Vagina (tissue), 2 donors: ENCODE results near the gene CAP2. TPM values are rescaled to one million over a fixed set of nuclear protein-coding genes. Genes with fewer than 3 reads are reported as not detected.
"Not testable (repeated sequence)": the region's sequence is repeated elsewhere in the genome, so short reads cannot be mapped to it uniquely, and the experiment has no call there.

Source experiments
- DNase-seq, 2 donors: peaks; one replicate each; pipeline ENCODE4 v3.0.0-alpha.2; 2017; ENCODE audit errors: extremely low spot score in 2 of 2
- H3K27ac ChIP-seq: fragments of 200-600 bp; sonication (generic); one replicate; pipeline ENCODE4 v1.5.1; 2019
- H3K27me3 ChIP-seq: fragments of 200-600 bp; sonication (generic); one replicate; pipeline ENCODE4 v1.5.1; 2019
- H3K36me3 ChIP-seq, 2 donors: fragments of 200-600 bp; sonication (generic); one replicate each; pipeline ENCODE4 v1.5.1; 2017 to 2019
- H3K4me1 ChIP-seq: fragments of 200-600 bp; sonication (generic); one replicate; pipeline ENCODE4 v1.5.1; 2019
- H3K4me3 ChIP-seq, 2 donors: fragments of 200-600 bp; sonication (generic); 1 replicate in 1 of 2; 2 replicates in 1 of 2; pipeline ENCODE4 v1.5.1; 2016 to 2019
- H3K9me3 ChIP-seq: fragments of 200-600 bp; sonication (generic); one replicate; pipeline ENCODE4 v1.5.1; 2019
- POLR2A ChIP-seq, 2 donors: fragments of 450-650 bp; IDR thresholded peaks; one replicate each; pipeline ENCODE4 v1.6.1; 2017; ENCODE audit warnings: antibody characterized with exemption in 2 of 2, mild to moderate bottlenecking in 2 of 2, moderate library complexity in 2 of 2
- POLR2AphosphoS5 ChIP-seq, 2 donors: sonication (generic); formaldehyde crosslinking; IDR thresholded peaks; one replicate each; pipeline ENCODE4 v1.9.0; 2017; ENCODE audit warnings: antibody characterized with exemption in 2 of 2, mild to moderate bottlenecking in 2 of 2, low read depth in 1 of 2; ENCODE audit not compliant: insufficient read depth in 1 of 2
- intact Hi-C: fragments of 100-400 bp; cut with DNase I; formaldehyde crosslinking; loops from one replicate; pipeline ENCODE4 v1.15.1; 2023
- total RNA-seq: library from RNA; depleted of rRNA; stranded (reverse); fragments of >200 nt; gene quantifications from one replicate; pipeline ENCODE4 v1.2.3, GENCODE V29; 2016
- TF ChIP-seq, protein P1 (sequence below), 3 experiments: fragments of 450-650 bp in 2 of 3; fragments of 200-600 bp in 1 of 3; sonication (generic) in 1 of 3; IDR thresholded peaks; one replicate each; pipeline ENCODE4 v1.5.1; 2017 to 2019; ENCODE audit warnings: antibody characterized with exemption in 3 of 3, mild to moderate bottlenecking in 2 of 3, moderate library complexity in 2 of 3

Gene CAP2
- total RNA-seq, 1 donor from 2014 or later = 9.6 TPM

DNA sequence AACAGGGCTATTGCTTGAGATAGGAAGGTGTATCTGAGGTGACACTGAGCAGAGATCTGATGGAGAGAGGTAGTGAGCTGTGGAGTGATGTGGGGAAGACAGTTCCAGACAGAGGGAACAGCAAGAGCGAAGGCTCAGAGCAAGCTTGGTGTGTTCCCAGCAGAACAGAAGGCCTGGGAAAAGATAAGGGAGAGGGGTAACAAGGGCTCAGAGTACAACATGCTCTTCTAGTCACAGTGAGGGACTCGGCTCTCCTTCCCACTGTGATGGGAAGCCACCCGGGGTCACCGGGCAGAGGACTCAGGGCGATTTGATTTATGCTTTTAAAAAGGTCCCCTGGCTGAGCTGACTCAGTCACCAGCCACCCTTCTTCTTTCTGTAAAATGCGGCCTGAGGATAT lies 33.7 kb downstream of the CAP2 start:
- TF ChIP-seq POLR2AphosphoS5 (IDR thresholded peaks at IDR 0.05; ENCODE audit: insufficient read depth in 1 of 2, low read depth in 1 of 2) = no peak
- TF ChIP-seq POLR2A (IDR thresholded peaks at IDR 0.05) = no peak
- TF ChIP-seq, protein P1, sequence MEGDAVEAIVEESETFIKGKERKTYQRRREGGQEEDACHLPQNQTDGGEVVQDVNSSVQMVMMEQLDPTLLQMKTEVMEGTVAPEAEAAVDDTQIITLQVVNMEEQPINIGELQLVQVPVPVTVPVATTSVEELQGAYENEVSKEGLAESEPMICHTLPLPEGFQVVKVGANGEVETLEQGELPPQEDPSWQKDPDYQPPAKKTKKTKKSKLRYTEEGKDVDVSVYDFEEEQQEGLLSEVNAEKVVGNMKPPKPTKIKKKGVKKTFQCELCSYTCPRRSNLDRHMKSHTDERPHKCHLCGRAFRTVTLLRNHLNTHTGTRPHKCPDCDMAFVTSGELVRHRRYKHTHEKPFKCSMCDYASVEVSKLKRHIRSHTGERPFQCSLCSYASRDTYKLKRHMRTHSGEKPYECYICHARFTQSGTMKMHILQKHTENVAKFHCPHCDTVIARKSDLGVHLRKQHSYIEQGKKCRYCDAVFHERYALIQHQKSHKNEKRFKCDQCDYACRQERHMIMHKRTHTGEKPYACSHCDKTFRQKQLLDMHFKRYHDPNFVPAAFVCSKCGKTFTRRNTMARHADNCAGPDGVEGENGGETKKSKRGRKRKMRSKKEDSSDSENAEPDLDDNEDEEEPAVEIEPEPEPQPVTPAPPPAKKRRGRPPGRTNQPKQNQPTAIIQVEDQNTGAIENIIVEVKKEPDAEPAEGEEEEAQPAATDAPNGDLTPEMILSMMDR (IDR thresholded peaks at IDR 0.05) = no peak

DNA sequence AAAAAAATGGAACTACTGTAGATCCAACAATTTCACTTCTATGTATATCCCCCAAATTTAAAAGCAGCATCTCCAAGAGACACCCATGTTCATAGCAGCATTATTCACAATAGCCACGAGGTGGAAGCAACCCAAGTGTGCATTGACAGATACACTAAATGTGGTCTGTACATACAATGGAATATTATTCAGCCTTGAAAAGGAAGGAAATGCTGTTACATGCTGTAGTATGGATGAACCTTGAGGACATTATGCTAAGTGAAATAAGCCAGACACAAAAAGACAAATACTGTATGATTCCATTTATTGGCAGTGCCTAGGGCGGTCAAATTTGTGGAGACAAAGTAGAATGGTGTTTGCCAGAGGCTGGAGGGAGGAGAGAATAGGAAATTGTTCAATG lies 34.2 kb downstream of the CAP2 start:
- Histone ChIP-seq H3K4me3 (no peak overlapping the region), H3K36me3 (peaks cover 0 to 3% of the 10 kb centered on the region in 2 donors), H3K27ac (no peak overlapping the region), H3K9me3 (no peaks in the 10 kb centered on the region), H3K27me3 (no peaks in the 10 kb centered on the region), H3K4me1 (no peaks in the 10 kb centered on the region)
- no peak for TF ChIP-seq POLR2AphosphoS5 (IDR thresholded peaks at IDR 0.05; ENCODE audit: insufficient read depth in 1 of 2, low read depth in 1 of 2)
- TF ChIP-seq, protein P1 (IDR thresholded peaks at IDR 0.05) = no peak
- TF ChIP-seq POLR2A (IDR thresholded peaks at IDR 0.05) = no peak
- intact Hi-C loops = no loop called here
- no peak for DNase-seq

More for the DNA sequence above, 33.7 kb downstream of the CAP2 start:
- Histone ChIP-seq H3K9me3 (no peaks in the 10 kb centered on the region), H3K27me3 (no peaks in the 10 kb centered on the region), H3K4me3 (no peak overlapping the region), H3K27ac (no peak overlapping the region), H3K4me1 (no peaks in the 10 kb centered on the region), H3K36me3 (peaks cover 0 to 3% of the 10 kb centered on the region in 2 donors)
- DNase-seq = no peak
- intact Hi-C loops = no loop called here

DNA sequence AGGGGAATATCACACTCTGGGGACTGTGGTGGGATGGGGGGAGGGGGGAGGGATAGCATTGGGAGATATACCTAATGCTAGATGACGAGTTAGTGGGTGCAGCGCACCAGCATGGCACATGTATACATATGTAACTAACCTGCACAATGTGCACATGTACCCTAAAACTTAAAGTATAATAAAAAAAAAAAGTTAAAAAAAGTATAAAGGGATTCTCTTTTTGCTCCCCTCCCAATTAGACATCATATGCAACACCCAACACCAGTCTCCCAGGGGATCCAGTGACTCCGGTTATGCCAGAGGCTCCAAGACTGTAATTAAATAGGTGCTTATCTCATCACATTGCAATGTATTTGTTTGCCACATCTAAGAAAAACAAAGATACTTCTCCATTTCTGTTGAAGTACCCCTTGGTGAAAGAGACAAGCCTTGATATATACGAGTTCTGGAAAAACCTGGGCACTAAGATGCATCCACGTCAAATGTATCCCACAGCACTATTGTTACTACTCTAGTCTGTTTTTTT lies 35.3 kb downstream of the CAP2 start:
- H3K4me3 ChIP-seq, H3K27me3 ChIP-seq, H3K4me1 ChIP-seq, H3K36me3 ChIP-seq, intact Hi-C loops, DNase-seq, H3K9me3 ChIP-seq, H3K27ac ChIP-seq: not testable (repeated sequence)

DNA sequence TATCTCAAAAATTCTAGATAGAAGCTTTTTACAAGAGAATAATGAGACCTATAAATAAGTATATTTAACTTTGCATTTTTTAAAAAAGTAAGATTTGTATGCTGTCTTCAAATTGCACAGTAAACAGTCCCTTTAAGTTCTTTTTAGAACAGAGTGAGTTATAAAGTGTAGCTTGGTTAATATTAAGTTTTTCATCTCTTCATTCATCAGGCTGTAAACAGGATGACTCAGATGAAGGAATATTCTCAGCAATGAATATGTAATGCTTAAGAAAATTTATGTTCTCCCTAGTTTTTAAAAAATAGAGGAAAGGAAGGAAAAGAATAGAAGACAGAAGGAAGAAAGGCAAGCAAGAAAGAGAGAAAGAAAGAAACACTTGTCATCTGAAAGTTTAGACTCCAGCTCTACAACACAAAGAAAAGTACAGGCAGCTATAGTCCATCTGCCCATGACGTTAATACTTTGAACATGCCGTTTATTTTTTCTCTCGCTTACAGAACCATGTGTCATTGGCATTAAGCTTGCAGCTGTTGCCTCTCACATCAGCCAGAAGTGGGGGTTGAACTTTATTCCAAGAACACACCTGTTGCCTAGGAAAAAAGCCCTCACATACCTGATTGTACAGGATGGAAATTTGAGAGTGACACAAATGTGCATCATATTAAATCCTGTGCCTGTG lies 36.1 kb downstream of the CAP2 start:
- no peaks in the 10 kb centered on the region for H3K27me3 ChIP-seq
- H3K4me1 ChIP-seq = no peaks in the 10 kb centered on the region
- no peak overlapping the region for H3K4me3 ChIP-seq
- DNase-seq = no peak
- no peak for TF ChIP-seq POLR2A (IDR thresholded peaks at IDR 0.05)
- intact Hi-C loops = no loop called here
- H3K36me3 ChIP-seq = peaks cover 0 to 3% of the 10 kb centered on the region in 2 donors
- H3K9me3 ChIP-seq = no peaks in the 10 kb centered on the region
- no peak overlapping the region for H3K27ac ChIP-seq

DNA sequence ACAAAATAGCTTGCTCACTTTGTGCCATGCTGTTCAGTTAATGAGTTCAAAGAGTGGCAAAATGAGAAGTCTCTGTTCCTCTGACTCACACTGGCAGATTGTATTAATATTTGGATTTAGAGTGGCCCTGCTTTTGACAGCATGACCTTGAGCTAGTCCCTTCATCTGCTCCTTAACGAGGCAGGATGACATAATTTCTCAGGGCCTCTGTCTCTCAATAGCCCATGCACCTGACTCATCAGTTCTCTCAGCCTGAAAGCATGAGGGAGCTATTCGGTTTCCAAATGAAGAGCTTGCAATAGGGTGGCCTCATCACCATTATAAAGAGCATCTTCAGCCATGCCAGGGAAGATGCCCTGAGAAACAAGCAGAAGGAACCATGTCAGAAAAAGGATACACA lies 38.2 kb downstream of the CAP2 start:
- Histone ChIP-seq H3K36me3 (no peaks in the 10 kb centered on the region), H3K9me3 (no peaks in the 10 kb centered on the region), H3K27me3 (no peaks in the 10 kb centered on the region), H3K27ac (no peak overlapping the region), H3K4me3 (no peak overlapping the region), H3K4me1 (no peaks in the 10 kb centered on the region)
- intact Hi-C loops = no loop called here
- DNase-seq = no peak
- TF ChIP-seq, protein P1 (IDR thresholded peaks at IDR 0.05) = no peak
- TF ChIP-seq POLR2AphosphoS5 (IDR thresholded peaks at IDR 0.05; ENCODE audit: insufficient read depth in 1 of 2, low read depth in 1 of 2) (no peak), POLR2A (IDR thresholded peaks at IDR 0.05) (no peak)

DNA sequence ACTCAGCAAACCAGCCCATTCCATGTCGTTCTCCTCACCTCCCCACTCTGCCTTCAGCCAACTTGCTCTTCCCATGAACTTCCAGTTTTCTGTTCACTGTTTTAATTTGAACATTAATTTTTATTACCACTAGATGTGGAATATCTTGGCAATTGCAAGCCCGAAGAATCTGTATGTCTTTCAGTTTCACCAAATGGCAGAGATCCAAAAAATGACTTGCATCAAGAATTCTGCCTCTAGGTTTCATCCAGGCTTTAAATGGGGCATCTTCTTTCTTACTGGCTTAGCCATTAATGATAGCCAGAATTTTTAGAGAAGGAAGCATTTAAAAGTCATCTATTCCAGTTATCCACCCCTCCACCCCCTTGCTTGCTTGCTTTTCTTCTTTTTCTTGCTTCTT lies 39.0 kb downstream of the CAP2 start:
- no peaks in the 10 kb centered on the region for H3K9me3 ChIP-seq
- no peak for DNase-seq
- no peaks in the 10 kb centered on the region for H3K4me1 ChIP-seq
- intact Hi-C loops = no loop called here
- no peaks in the 10 kb centered on the region for H3K27me3 ChIP-seq
- TF ChIP-seq, protein P1 (IDR thresholded peaks at IDR 0.05) = no peak
- TF ChIP-seq POLR2AphosphoS5 (IDR thresholded peaks at IDR 0.05; ENCODE audit: insufficient read depth in 1 of 2, low read depth in 1 of 2) = no peak
- TF ChIP-seq POLR2A (IDR thresholded peaks at IDR 0.05) = no peak
- H3K36me3 ChIP-seq = no peaks in the 10 kb centered on the region
- H3K4me3 ChIP-seq = no peak overlapping the region
- no peak overlapping the region for H3K27ac ChIP-seq
